Mononuclear cell (primary cell): Measurements from ENCODE around the gene NCMAP. TPM values are rescaled to one million over a fixed set of nuclear protein-coding genes. Genes with fewer than 3 reads are reported as not detected.
A peak's percentile ranks its signal among the peaks of the same experiment; 100 is the strongest.

ENCODE experiments used
- H3K27me3 ChIP-seq: 2 replicates; pipeline ENCODE4 v1.6.0; 2011; ENCODE audit warnings: low read length, control low read depth; ENCODE audit not compliant: insufficient read depth
- H3K4me1 ChIP-seq: 2 replicates; pipeline ENCODE4 v1.5.1; 2011; ENCODE audit warnings: mild to moderate bottlenecking, low read length, control low read depth; ENCODE audit not compliant: insufficient read depth
- H3K4me3 ChIP-seq: 2 replicates; pipeline ENCODE4 v1.5.1; 2011; ENCODE audit warnings: mild to moderate bottlenecking, low read length, moderate library complexity
- H3K9me3 ChIP-seq: 2 replicates; pipeline ENCODE4 v1.5.1; 2011; ENCODE audit warnings: low read depth, mild to moderate bottlenecking, control low read depth, low read length
- total RNA-seq: library from RNA; depleted of rRNA; stranded (reverse); fragments of >200 nt; gene quantifications from one replicate; pipeline ENCODE4 v1.2.3, GENCODE V29; 2012

The NCMAP gene
- total RNA-seq, 1 donor = 0.10 TPM

DNA sequence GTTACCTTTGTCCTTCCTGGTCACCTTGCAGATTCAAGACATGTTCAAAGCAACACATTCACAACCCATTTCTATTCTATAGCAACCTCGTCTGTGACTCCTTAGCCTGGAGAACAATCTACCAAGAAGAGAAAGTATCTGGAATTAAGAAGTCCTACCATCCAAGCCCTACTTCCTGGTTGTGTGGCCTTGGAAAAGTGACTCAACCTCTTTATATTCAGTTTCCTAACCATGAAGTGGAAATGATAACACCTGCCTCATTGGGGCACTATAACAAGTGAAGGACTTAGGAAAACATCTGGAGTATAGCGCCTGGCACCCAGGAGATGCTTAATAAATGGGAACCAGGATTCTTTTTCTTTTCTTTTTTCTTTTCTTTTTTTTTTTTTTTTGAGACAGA is 50.7 kb downstream of the NCMAP start:
- Histone ChIP-seq H3K4me1 (no peaks in the 10 kb centered on the region), H3K27me3 (no peaks in the 10 kb centered on the region), H3K4me3 (no peak overlapping the region), H3K9me3 (no peaks in the 10 kb centered on the region)

DNA sequence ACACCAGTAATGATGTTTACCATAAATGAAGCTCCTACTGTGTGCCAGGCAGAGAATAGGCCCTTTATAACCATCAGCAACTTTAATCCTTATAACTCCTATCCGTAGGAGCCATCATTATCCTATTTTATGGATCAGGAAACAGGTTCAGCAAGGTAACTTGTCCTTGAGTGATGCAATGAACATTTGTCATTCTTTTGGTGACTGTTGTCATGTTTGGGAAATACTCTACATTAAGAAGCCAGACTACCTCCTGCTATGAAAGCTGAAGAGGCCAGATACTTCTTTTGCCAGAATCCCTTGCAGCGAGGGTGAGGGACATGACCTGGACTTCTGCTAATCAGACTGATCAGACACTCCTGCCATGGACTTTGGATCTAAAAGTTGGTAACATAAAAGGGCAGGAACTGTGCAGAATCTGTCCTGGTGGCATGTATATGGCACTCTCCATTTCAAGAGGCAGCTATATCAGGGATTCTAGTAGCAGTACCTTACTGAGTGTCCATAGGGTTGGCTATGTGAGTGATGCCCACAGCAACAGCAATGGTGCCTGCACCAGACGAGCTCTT is 54.1 kb downstream of the NCMAP start:
- no peak overlapping the region for H3K4me3 ChIP-seq
- H3K4me1 ChIP-seq = no peaks in the 10 kb centered on the region
- H3K27me3 ChIP-seq = no peaks in the 10 kb centered on the region
- no peaks in the 10 kb centered on the region for H3K9me3 ChIP-seq

GRCh38 chr1:24619376-24619775 is 63.5 kb downstream of the NCMAP start:
- Histone ChIP-seq H3K9me3 (no peaks in the 10 kb centered on the region), H3K27me3 (peaks cover 13% of the 10 kb centered on the region), H3K4me1 (no peaks in the 10 kb centered on the region), H3K4me3 (no peak overlapping the region)

GRCh38 chr1:24620678-24621077 is 64.8 kb downstream of the NCMAP start:
- no peaks in the 10 kb centered on the region for H3K4me1 ChIP-seq
- peaks cover 13% of the 10 kb centered on the region for H3K27me3 ChIP-seq
- H3K4me3 ChIP-seq = no peak overlapping the region
- no peaks in the 10 kb centered on the region for H3K9me3 ChIP-seq

DNA sequence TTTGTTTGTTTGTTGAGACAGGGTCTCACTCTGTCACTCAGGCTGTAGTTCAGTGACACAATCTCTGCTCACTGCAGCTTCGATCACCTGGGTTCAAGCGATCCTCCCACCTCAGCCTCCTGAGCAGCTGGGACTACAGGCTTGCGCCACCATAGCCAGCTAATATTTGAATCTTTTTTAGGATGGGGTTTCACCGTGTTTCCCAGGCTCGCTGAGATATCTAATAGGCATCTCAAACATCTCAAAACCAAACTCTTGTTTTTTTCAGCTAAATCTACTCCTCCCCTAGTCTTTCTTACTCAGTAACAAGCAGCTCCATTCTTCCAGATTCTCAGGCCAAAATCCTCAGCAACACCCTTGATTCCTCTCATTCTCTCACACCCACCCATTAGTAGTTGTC is 65.2 kb downstream of the NCMAP start:
- H3K27me3 ChIP-seq = peaks cover 9% of the 10 kb centered on the region
- no peaks in the 10 kb centered on the region for H3K4me1 ChIP-seq
- H3K4me3 ChIP-seq = no peak overlapping the region
- H3K9me3 ChIP-seq = no peaks in the 10 kb centered on the region

GRCh38 chr1:24622218-24622617 is 66.3 kb downstream of the NCMAP start:
- Histone ChIP-seq H3K4me3 (no peak overlapping the region), H3K9me3 (no peaks in the 10 kb centered on the region), H3K27me3 (peaks cover 1% of the 10 kb centered on the region), H3K4me1 (no peaks in the 10 kb centered on the region)

DNA sequence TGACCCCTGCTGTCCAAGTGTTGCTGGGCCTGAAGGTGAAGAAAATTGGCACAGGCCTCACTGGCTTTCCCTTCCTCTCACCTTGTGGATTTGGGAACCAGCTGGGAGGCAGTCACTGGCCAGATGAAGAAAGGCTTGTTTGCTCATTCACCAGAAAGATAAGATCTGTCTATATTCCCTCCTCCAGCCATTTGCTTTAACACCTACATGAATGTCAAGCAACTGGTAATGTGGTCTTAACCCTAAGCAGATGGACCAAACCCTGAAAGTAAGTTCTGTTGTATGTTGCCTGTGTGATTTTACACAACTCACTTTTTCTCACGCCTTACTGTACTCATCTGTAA is 76.9 kb downstream of the NCMAP start:
- no peaks in the 10 kb centered on the region for H3K27me3 ChIP-seq
- H3K4me1 ChIP-seq = no peaks in the 10 kb centered on the region
- no peak overlapping the region for H3K4me3 ChIP-seq
- no peaks in the 10 kb centered on the region for H3K9me3 ChIP-seq

DNA sequence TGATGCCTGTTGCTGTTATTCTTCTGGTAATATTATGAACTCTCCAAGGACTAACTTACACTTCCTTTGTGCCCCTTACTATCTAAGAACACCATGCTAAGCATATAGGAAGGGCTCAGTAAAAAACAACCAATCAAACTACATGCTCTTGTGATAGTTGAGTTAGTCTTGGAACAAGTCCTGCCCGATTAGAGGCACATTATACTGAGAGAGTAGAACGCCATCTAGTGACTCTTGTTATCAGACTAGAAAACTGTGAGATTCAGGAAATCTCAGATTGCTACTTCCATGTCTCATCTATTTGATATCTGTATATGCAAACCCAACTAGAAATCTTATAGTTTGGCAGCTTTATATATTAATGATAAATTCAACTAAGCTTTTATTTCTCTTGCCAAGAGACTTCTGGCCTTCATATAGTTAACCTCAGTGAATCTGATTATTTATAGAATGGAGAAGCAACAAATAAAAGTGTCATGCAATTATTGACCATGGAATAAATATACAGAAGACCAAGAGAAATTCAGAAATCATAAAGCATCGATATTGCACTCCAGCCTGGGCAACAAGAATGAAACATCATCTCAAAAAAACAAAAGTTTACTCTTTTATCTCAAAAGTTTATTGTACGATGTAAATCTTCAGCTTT is 79.4 kb downstream of the NCMAP start:
- Histone ChIP-seq H3K27me3 (no peaks in the 10 kb centered on the region), H3K4me1 (no peaks in the 10 kb centered on the region), H3K4me3 (no peak overlapping the region), H3K9me3 (no peaks in the 10 kb centered on the region)

GRCh38 chr1:24636661-24637357 is 80.9 kb downstream of the NCMAP start:
- H3K4me1 ChIP-seq = peaks cover 8% of the 10 kb centered on the region
- no peak overlapping the region for H3K4me3 ChIP-seq

DNA sequence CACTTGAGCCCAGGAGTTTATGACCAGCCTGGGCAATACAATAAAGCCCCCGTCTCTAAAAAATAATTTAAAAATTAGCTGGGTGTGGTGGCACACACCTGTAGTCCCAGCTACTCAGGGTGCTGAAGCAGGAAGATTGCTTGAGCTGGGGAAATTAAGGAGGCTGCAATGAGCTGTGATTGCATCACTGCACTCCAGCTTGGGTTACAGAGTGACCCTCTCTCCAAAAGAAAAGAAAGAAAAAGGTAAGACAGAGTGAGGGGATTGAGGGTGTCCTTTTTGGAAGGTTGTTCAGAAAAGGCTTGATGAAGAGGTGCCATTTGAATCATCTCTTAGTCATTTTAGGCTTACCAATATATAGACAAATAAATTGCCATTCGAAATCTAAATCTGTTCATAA is 83.2 kb downstream of the NCMAP start:
- no peaks in the 10 kb centered on the region for H3K9me3 ChIP-seq
- H3K4me1 ChIP-seq = peaks cover 15% of the 10 kb centered on the region
- no peaks in the 10 kb centered on the region for H3K27me3 ChIP-seq
- H3K4me3 ChIP-seq = no peak overlapping the region

More at GRCh38 chr1:24636661-24637357, 80.9 kb downstream of the NCMAP start:
- Histone ChIP-seq H3K27me3 (no peaks in the 10 kb centered on the region), H3K9me3 (no peaks in the 10 kb centered on the region)

DNA sequence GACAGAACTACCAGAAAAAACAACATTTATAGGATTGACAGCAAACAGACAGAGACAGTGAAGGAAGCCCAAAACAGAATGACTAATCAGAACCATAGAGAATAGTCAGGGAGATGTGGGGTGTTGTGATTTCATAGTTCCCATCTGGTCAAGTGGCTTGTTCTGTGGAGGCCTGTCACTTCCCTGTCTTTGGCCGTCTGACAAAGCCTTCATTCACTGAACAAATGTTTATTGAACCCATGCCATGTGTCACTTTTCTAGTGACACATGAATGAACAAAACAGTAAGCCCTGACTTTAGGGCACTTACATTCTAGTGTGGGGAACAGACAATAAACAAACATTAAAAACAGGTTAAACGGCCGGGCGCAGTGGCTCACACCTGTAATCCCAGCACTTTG is 84.0 kb downstream of the NCMAP start:
- H3K9me3 ChIP-seq = no peaks in the 10 kb centered on the region
- H3K4me3 ChIP-seq = no peak overlapping the region
- H3K27me3 ChIP-seq = no peaks in the 10 kb centered on the region
- peaks cover 23% of the 10 kb centered on the region for H3K4me1 ChIP-seq

- Histone ChIP-seq H3K9me3 (no peaks in the 10 kb centered on the region), H3K4me1 (peaks cover 27% of the 10 kb centered on the region), H3K4me3 (no peak overlapping the region), H3K27me3 (no peaks in the 10 kb centered on the region)
These were observed 84.4 kb downstream of the NCMAP start for GRCh38 chr1:24640288-24640687.

GRCh38 chr1:24641646-24642151 is 85.8 kb downstream of the NCMAP start:
- H3K4me3 ChIP-seq = peak overlapping the region; percentile 94
- no peaks in the 10 kb centered on the region for H3K9me3 ChIP-seq
- H3K27me3 ChIP-seq = no peaks in the 10 kb centered on the region
- peaks cover 27% of the 10 kb centered on the region for H3K4me1 ChIP-seq

- Histone ChIP-seq H3K27me3 (no peaks in the 10 kb centered on the region), H3K9me3 (no peaks in the 10 kb centered on the region), H3K4me3 (peak within 1 kb of the TSS; percentile 94)
These were observed 86.8 kb downstream of the NCMAP start, which contains the start of gene SRRM1 for GRCh38 chr1:24642481-24643362. SRRM1 (plus strand) TSS chr1:24643302; CDS start chr1:24643327, 25 bp downstream.

More at GRCh38 chr1:24642481-24643362, 86.8 kb downstream of the NCMAP start, which contains the start of gene SRRM1:
- peaks cover 27% of the 10 kb centered on the region for H3K4me1 ChIP-seq
